ENCODE data around the gene RPS8. TPM values are rescaled to one million over a fixed set of nuclear protein-coding genes. Genes with fewer than 3 reads are reported as not detected.
A peak's percentile ranks its signal among the peaks of the same experiment; 100 is the strongest.

The RPS8 gene
- total RNA-seq, 4 donors from 2014 or later, result 1,157 to 3,010 (median 2,305) TPM

GRCh38 chr1:44785501-44786137 is 10.3 kb downstream of the RPS8 start:
- WGBS, 2 donors (ENCODE audit: low coverage in 1 of 2), result 34 to 60% methylated on average over 3 to 11 of the region's 11 CpGs
- peak overlapping the region in 1 of 2 donors; percentile 62 for H3K4me3 ChIP-seq
- peak overlapping the region in 3 of 4 donors; percentile 33 to 79 (median 73) for H3K27ac ChIP-seq
- H3K9me3 ChIP-seq, result no peaks in the 10 kb centered on the region
- no peak for ATAC-seq
- H3K27me3 ChIP-seq, result no peaks in the 10 kb centered on the region
- H3K4me1 ChIP-seq, result peaks cover 0 to 36% (median 18%) of the 10 kb centered on the region in 3 donors
- H3K36me3 ChIP-seq, result peaks cover 0 to 14% of the 10 kb centered on the region in 2 donors
- TF ChIP-seq EP300 (IDR thresholded peaks at IDR 0.05) (no peak), POLR2AphosphoS5 (IDR thresholded peaks at IDR 0.05) (no peak), POLR2A (IDR thresholded peaks at IDR 0.05) (no peak)
- TF ChIP-seq, protein P1, sequence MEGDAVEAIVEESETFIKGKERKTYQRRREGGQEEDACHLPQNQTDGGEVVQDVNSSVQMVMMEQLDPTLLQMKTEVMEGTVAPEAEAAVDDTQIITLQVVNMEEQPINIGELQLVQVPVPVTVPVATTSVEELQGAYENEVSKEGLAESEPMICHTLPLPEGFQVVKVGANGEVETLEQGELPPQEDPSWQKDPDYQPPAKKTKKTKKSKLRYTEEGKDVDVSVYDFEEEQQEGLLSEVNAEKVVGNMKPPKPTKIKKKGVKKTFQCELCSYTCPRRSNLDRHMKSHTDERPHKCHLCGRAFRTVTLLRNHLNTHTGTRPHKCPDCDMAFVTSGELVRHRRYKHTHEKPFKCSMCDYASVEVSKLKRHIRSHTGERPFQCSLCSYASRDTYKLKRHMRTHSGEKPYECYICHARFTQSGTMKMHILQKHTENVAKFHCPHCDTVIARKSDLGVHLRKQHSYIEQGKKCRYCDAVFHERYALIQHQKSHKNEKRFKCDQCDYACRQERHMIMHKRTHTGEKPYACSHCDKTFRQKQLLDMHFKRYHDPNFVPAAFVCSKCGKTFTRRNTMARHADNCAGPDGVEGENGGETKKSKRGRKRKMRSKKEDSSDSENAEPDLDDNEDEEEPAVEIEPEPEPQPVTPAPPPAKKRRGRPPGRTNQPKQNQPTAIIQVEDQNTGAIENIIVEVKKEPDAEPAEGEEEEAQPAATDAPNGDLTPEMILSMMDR (IDR thresholded peaks at IDR 0.05), result no peak

DNA sequence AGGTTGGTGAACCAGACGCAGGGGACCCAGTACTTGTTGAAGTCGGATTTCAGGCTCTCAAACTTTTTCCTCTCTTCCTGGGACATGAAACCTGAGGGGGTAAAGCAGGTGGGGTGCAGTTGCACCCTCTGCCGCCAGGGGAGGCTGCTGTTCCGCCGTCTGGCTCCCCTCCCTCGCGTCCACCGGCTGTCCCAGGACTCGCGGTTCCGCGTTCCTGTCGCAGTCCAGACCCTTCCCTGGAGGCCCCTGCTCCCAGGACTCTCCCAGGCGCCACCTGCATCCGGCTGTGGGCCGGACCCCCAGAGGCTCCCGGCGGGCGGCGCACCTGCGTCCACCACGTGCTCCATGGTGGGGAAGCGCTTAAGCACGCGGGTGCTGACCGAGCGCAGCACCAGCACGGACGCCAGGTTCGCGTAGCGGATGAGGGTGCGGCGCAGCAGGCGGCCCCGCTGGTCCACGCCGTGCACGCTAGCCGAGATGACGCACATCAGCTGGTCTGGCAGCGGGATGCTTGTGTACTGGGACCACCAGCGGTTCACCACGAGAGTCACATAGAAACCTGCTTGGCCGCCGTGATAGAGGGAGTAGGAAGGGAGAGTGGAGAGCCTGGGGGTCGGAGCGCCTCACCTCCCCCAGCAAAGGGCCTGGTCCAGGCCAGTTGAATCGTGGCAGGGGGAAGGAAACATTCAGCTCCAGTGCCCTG is 10.9 kb downstream of the RPS8 start:
- peak; percentile 80 for ATAC-seq
- H3K4me1 ChIP-seq, result peaks cover 0 to 36% (median 18%) of the 10 kb centered on the region in 3 donors
- TF ChIP-seq POLR2A (IDR thresholded peaks at IDR 0.05), result peak in 1 of 2 donors; percentile 14
- no peak for TF ChIP-seq EP300 (IDR thresholded peaks at IDR 0.05)
- TF ChIP-seq, protein P1 (IDR thresholded peaks at IDR 0.05), result peak; percentile 98 to 100 (median 99)
- TF ChIP-seq POLR2AphosphoS5 (IDR thresholded peaks at IDR 0.05), result peak; percentile 11
- H3K27ac ChIP-seq, result peak overlapping the region in 3 of 4 donors; percentile 33 to 79 (median 73)
- no peaks in the 10 kb centered on the region for H3K9me3 ChIP-seq
- H3K27me3 ChIP-seq, result no peaks in the 10 kb centered on the region
- peaks cover 0 to 7% of the 10 kb centered on the region in 2 donors for H3K36me3 ChIP-seq
- 6% methylated on average over 3 of the region's 49 CpGs; no CpG with 5 or more reads in 1 of the 2 donors for WGBS, 2 donors (ENCODE audit: low coverage in 1 of 2)
- H3K4me3 ChIP-seq, result peak overlapping the region; percentile 29 to 62

DNA sequence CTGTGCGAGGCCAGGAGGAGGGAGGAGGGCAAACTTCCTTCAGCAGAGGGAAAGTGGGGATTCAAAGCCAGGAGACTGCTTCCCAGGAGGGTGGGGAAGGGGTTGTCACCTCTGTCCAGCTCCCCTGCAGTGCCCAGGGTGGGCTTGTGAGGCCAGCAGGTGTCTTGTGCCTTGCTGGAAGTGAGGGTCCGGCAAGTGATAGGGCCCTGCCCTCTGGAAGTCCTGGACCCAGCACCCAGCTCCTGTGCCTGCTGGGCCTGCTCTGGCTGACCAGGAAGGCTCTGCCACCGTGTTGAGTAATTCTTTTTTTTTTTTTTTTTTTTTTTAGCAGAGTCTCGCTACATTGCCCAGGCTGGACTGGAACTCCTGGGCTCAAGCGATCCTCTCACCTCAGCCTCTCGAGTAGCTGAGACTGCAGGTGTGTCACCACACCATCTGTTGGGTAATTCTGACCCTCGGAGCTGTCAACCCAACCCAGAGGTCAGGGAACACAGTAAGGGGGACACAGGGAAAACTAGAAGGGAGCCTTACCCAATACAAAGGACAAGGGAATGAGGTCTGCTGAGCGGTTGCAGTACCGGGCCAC is 11.6 kb downstream of the RPS8 start:
- WGBS, 2 donors (ENCODE audit: low coverage in 1 of 2), result 50 to 67% methylated on average over 2 of the region's 9 CpGs
- H3K9me3 ChIP-seq, result no peaks in the 10 kb centered on the region
- ATAC-seq, result no peak
- peak overlapping the region in 1 of 2 donors; percentile 62 for H3K4me3 ChIP-seq
- peaks cover 0 to under 1% of the 10 kb centered on the region in 2 donors for H3K36me3 ChIP-seq
- peaks cover 0 to 36% (median 18%) of the 10 kb centered on the region in 3 donors for H3K4me1 ChIP-seq
- no peaks in the 10 kb centered on the region for H3K27me3 ChIP-seq
- H3K27ac ChIP-seq, result peak overlapping the region in 3 of 4 donors; percentile 33 to 79 (median 73)
- TF ChIP-seq POLR2A (IDR thresholded peaks at IDR 0.05) (no peak), POLR2AphosphoS5 (IDR thresholded peaks at IDR 0.05) (no peak), EP300 (IDR thresholded peaks at IDR 0.05) (no peak)
- TF ChIP-seq, protein P1 (IDR thresholded peaks at IDR 0.05), result no peak

- WGBS, 2 donors (ENCODE audit: low coverage in 1 of 2), result no CpG with 5 or more reads among the region's 10 CpGs
- TF ChIP-seq POLR2A (IDR thresholded peaks at IDR 0.05) (no peak), POLR2AphosphoS5 (IDR thresholded peaks at IDR 0.05) (no peak), EP300 (IDR thresholded peaks at IDR 0.05) (no peak)
- TF ChIP-seq, protein P1 (IDR thresholded peaks at IDR 0.05), result no peak
- ATAC-seq, result no peak
Measured at GRCh38 chr1:44787506-44787905, 12.2 kb downstream of the RPS8 start.

More at GRCh38 chr1:44787506-44787905, 12.2 kb downstream of the RPS8 start:
- H3K4me3 ChIP-seq, result no peak overlapping the region
- H3K36me3 ChIP-seq, result no peaks in the 10 kb centered on the region
- no peaks in the 10 kb centered on the region for H3K27me3 ChIP-seq
- no peak overlapping the region for H3K27ac ChIP-seq
- no peaks in the 10 kb centered on the region for H3K9me3 ChIP-seq
- H3K4me1 ChIP-seq, result peaks cover 0 to 36% (median 18%) of the 10 kb centered on the region in 3 donors
